Measurements from ENCODE around the gene CHST13.

- TF ChIP-seq CTCF (IDR thresholded peaks at IDR 0.05) (no peak), POLR2A (IDR thresholded peaks at IDR 0.05) (no peak)
Measured at GRCh38 chr3:126528419-126528799, 4.5 kb downstream of the CHST13 start.
